Heart left ventricle (tissue), 16 donors: Measurements from ENCODE around the gene DIS3L2. TPM values are rescaled to one million over a fixed set of nuclear protein-coding genes. Genes with fewer than 3 reads are reported as not detected.

ENCODE experiments used
- ATAC-seq, 4 donors: fragments of 200-7000 bp; cut with Tn5 transposase; one replicate each; pipeline ENCODE4 v1.9.1; 2020 to 2022; ENCODE audit warnings: moderate library complexity in 4 of 4, mild to moderate bottlenecking in 3 of 4, moderate number of reproducible peaks in 1 of 4
- DNase-seq, 5 donors: peaks; one replicate each; pipeline ENCODE4 v3.0.0-alpha.2; 2020
- H3K27ac ChIP-seq, 12 donors: fragments of 200-600 bp; sonication (generic) in 4 of 12; one replicate each; pipeline versions ENCODE4 v1.5.0 to v1.8.0; 2016 to 2022; ENCODE audit warnings: mild to moderate bottlenecking in 2 of 12
- H3K27me3 ChIP-seq, 9 donors: fragments of 200-600 bp; sonication (generic) in 2 of 9; one replicate each; pipeline versions ENCODE4 v1.5.1 to v1.8.0; 2016 to 2022; ENCODE audit warnings: mild to moderate bottlenecking in 3 of 9
- H3K36me3 ChIP-seq, 9 donors: fragments of 200-600 bp; sonication (generic) in 2 of 9; one replicate each; pipeline versions ENCODE4 v1.5.0 to v1.8.0; 2018 to 2022; ENCODE audit warnings: mild to moderate bottlenecking in 2 of 9
- H3K4me1 ChIP-seq, 12 donors: fragments of 200-600 bp; sonication (generic) in 4 of 12; one replicate each; pipeline versions ENCODE4 v1.5.0 to v1.8.0; 2016 to 2022; ENCODE audit warnings: mild to moderate bottlenecking in 3 of 12
- H3K4me3 ChIP-seq, 12 donors: fragments of 200-600 bp; sonication (generic) in 4 of 12; one replicate each; pipeline versions ENCODE4 v1.5.0 to v1.8.0; 2017 to 2022; ENCODE audit warnings: mild to moderate bottlenecking in 9 of 12, moderate library complexity in 4 of 12
- H3K9me3 ChIP-seq, 12 donors: fragments of 200-600 bp; sonication (generic) in 4 of 12; one replicate each; pipeline versions ENCODE4 v1.5.0 to v1.8.0; 2016 to 2022; ENCODE audit warnings: mild to moderate bottlenecking in 1 of 12
- CTCF ChIP-seq, 12 donors: fragments of 200-600 bp; sonication (generic) in 4 of 12; IDR thresholded peaks; one replicate each; pipeline versions ENCODE4 v1.5.0 to v1.8.0; 2018 to 2022; ENCODE audit warnings: antibody characterized with exemption in 12 of 12, mild to moderate bottlenecking in 5 of 12
- POLR2A ChIP-seq, 2 donors: fragments of 450-650 bp; IDR thresholded peaks; one replicate each; pipeline ENCODE4 v1.6.1; 2017; ENCODE audit warnings: antibody characterized with exemption in 2 of 2, mild to moderate bottlenecking in 2 of 2, moderate library complexity in 2 of 2
- WGBS, 4 donors: extraction: QIAGEN DNeasy Blood & Tissue Kit in 2 of 4; methylation state at CpG; one replicate each; pipeline versions ENCODE4 v1.1.5 to v1.1.7; 2013 to 2018; 5-methylcytosine and 5-hydroxymethylcytosine counted together
- intact Hi-C, 10 donors: fragments of 100-400 bp; cut with DNase I; formaldehyde crosslinking; loops; one replicate each; pipeline versions ENCODE4 v1.11.1 to v1.14.2; 2022
- polyA plus RNA-seq, 2 donors: library from polyadenylated mRNA; stranded (reverse); fragments of 200-250 nt; gene quantifications; one replicate each; pipeline ENCODE4 v1.2.3, GENCODE V29; 2013
- total RNA-seq, 9 donors: library from RNA; depleted of rRNA in 2 of 9; stranded (reverse); fragments of >200 nt in 2 of 9; fragmentation: NEBNext Ultra II Directional in 3 of 9; extraction: Animal tissue kit (Norgen Biotek cat#: 25700) in 3 of 9; gene quantifications; one replicate each; pipeline versions ENCODE4 v1.1.0 to v1.2.4, GENCODE V29; 2016 to 2023
- donor health status: ischemic (EF 13 %, LVEDD 7.1; RV severe dilation, severe dysfunction).
- donor health status: healthy with polysubstance abuse.
- donor health status: DM: no; HTN: yes; CAD: no.
- donor health status: DM: no; HTN: no; CAD: no.
- donor health status: ischemic (EF 25% LVEDD 6.9; RV normal size, moderate dysfunction).
- donor health status: ischemic (EF 25% LVEDD 5.7; RV mildly dilated, moderate dysfunction).
- donor health status: healthy.
- donor health status: DM: yes; HTN: yes; CAD: no.
- donor health status: ischemic (EF 35%, LVEDD 5.7; RV mildly dilated, moderate dysfunction).
- donor health status: nonischemic (EF 11% LVEDD 7.7; RV severe dilation, severe dysfunction).
- donor health status: DM: yes; HTN: yes; CAD: no.
- donor health status: PGD.
- donor health status: ischemic (EF 29% LVEDD 5.4; RV normal size, mild dysfunction).
- donor health status: nonischemic (EF 23%, LVEDD 6.1; RV moderate dilation, normal function).

The DIS3L2 gene
- total and polyA plus RNA-seq, 11 donors, result 12.4 to 27.3 (median 21.8) TPM

GRCh38 chr2:232038881-232039485 is 77.5 kb downstream of the DIS3L2 start:
- Histone ChIP-seq H3K4me1 (peaks cover 0 to 8% (median 0%) of the 10 kb centered on the region in 12 donors), H3K27me3 (no peaks in the 10 kb centered on the region), H3K9me3 (peaks cover 0 to 19% (median 0%) of the 10 kb centered on the region in 12 donors), H3K27ac (no peak overlapping the region), H3K4me3 (no peak overlapping the region), H3K36me3 (peaks cover 0 to 14% (median 0%) of the 10 kb centered on the region in 9 donors)
- no peak for ATAC-seq
- 81 to 87% (median 83%) methylated on average over 7 of the region's 7 CpGs for WGBS, 4 donors
- intact Hi-C loops, result no loop called here
- DNase-seq, result no peak
- TF ChIP-seq CTCF (IDR thresholded peaks at IDR 0.05) (no peak), POLR2A (IDR thresholded peaks at IDR 0.05) (no peak)

- 83 to 100% (median 90%) methylated on average over 2 of the region's 2 CpGs for WGBS, 4 donors
- DNase-seq, result no peak
- no peaks in the 10 kb centered on the region for H3K9me3 ChIP-seq
- TF ChIP-seq POLR2A (IDR thresholded peaks at IDR 0.05), result no peak
- TF ChIP-seq CTCF (IDR thresholded peaks at IDR 0.05), result no peak
- H3K36me3 ChIP-seq, result no peaks in the 10 kb centered on the region
- no peak overlapping the region for H3K27ac ChIP-seq
- no peak overlapping the region for H3K4me3 ChIP-seq
- ATAC-seq, result no peak
- H3K27me3 ChIP-seq, result no peaks in the 10 kb centered on the region
- intact Hi-C loops, result no loop called here
- peaks cover 0 to 8% (median 0%) of the 10 kb centered on the region in 12 donors for H3K4me1 ChIP-seq
Measured at GRCh38 chr2:232042911-232043574, 81.5 kb downstream of the DIS3L2 start.

- TF ChIP-seq CTCF (IDR thresholded peaks at IDR 0.05) (no peak), POLR2A (IDR thresholded peaks at IDR 0.05) (no peak)
Measured at GRCh38 chr2:232043966-232044365, 82.5 kb downstream of the DIS3L2 start.

GRCh38 chr2:232049350-232049749 is 87.8 kb downstream of the DIS3L2 start:
- intact Hi-C loops, result no loop called here
- no peaks in the 10 kb centered on the region for H3K9me3 ChIP-seq
- no peak for DNase-seq
- ATAC-seq, result no peak
- WGBS, 4 donors, result 92 to 96% (median 95%) methylated on average over 4 of the region's 4 CpGs
- H3K27me3 ChIP-seq, result no peaks in the 10 kb centered on the region
- no peak overlapping the region for H3K4me3 ChIP-seq
- H3K27ac ChIP-seq, result no peak overlapping the region
- H3K36me3 ChIP-seq, result no peaks in the 10 kb centered on the region
- TF ChIP-seq CTCF (IDR thresholded peaks at IDR 0.05) (no peak), POLR2A (IDR thresholded peaks at IDR 0.05) (no peak)
- no peaks in the 10 kb centered on the region for H3K4me1 ChIP-seq

More at GRCh38 chr2:232043966-232044365, 82.5 kb downstream of the DIS3L2 start:
- Histone ChIP-seq H3K9me3 (no peaks in the 10 kb centered on the region), H3K27ac (no peak overlapping the region), H3K27me3 (no peaks in the 10 kb centered on the region), H3K36me3 (no peaks in the 10 kb centered on the region), H3K4me3 (no peak overlapping the region), H3K4me1 (no peaks in the 10 kb centered on the region)
- ATAC-seq (no peak), DNase-seq (no peak)
- intact Hi-C loops, result no loop called here
